Bronchial epithelial cell (primary cell): ENCODE data around the gene SYNGAP1. TPM values are rescaled to one million over a fixed set of nuclear protein-coding genes. Genes with fewer than 3 reads are reported as not detected.

Experiments
- DNase-seq: peaks from one replicate; pipeline ENCODE4 v3.0.0-alpha.2; 2010; ENCODE audit warnings: low read depth
- FAIRE-seq: peaks from 2 replicates; lab custom pipeline; 2011; peaks lifted over from hg19 to GRCh38; lab: Jason Lieb, UNC
- H3K27me3 ChIP-seq: 2 replicates; pipeline ENCODE4 v1.5.1; 2011; ENCODE audit warnings: low read length; ENCODE audit not compliant: control insufficient read depth, insufficient read depth
- H3K36me3 ChIP-seq: 2 replicates; pipeline ENCODE4 v1.5.1; 2011; ENCODE audit warnings: low read length; ENCODE audit not compliant: control insufficient read depth, insufficient read depth
- H3K4me3 ChIP-seq: 2 replicates; pipeline ENCODE4 v1.5.1; 2011; ENCODE audit warnings: mild to moderate bottlenecking, low read depth, low read length, control low read depth
- total RNA-seq: library from RNA; depleted of rRNA; stranded (reverse); fragments of >200 nt; gene quantifications from 2 replicates; pipeline ENCODE4 v1.2.1, GENCODE V29; 2014
- TF ChIP-seq, protein P1 (sequence below): IDR thresholded peaks from 2 replicates; pipeline ENCODE4 v1.5.1; 2011; ENCODE audit warnings: mild to moderate bottlenecking, moderate library complexity, low read length, control low read depth, inconsistent platforms; ENCODE audit not compliant: insufficient read depth, severe bottlenecking

The SYNGAP1 gene
- total RNA-seq, 1 donor from 2014 or later, result 0.79 TPM

DNA sequence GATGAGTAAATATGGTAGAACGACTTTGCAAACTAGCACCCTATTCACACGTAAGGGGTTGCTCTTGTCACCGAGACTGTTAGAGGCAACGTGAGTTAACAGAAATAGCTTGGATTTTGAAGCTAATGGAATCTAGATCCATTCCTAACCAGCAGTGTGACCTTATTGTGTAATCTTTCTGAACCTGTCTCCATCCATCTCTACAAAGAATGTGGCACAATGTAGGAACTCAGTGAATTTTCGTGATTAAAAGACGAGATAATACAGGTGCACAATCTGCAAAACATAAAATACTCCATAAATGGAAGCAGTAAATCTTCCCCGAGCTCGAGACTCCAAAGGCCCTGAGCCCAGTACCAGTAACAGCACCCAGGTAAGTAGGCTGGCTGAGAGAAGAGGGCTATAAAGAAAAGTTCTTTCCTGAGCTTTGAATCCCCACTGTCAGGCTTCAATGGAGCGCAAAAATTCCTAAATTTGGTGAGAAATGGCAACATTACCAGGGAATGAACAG is 29.0 kb upstream of the SYNGAP1 start:
- peak overlapping the region; percentile 6 for H3K4me3 ChIP-seq
- no peaks in the 10 kb centered on the region for H3K36me3 ChIP-seq
- no peaks in the 10 kb centered on the region for H3K27me3 ChIP-seq
- TF ChIP-seq, protein P1, sequence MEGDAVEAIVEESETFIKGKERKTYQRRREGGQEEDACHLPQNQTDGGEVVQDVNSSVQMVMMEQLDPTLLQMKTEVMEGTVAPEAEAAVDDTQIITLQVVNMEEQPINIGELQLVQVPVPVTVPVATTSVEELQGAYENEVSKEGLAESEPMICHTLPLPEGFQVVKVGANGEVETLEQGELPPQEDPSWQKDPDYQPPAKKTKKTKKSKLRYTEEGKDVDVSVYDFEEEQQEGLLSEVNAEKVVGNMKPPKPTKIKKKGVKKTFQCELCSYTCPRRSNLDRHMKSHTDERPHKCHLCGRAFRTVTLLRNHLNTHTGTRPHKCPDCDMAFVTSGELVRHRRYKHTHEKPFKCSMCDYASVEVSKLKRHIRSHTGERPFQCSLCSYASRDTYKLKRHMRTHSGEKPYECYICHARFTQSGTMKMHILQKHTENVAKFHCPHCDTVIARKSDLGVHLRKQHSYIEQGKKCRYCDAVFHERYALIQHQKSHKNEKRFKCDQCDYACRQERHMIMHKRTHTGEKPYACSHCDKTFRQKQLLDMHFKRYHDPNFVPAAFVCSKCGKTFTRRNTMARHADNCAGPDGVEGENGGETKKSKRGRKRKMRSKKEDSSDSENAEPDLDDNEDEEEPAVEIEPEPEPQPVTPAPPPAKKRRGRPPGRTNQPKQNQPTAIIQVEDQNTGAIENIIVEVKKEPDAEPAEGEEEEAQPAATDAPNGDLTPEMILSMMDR, result no peak
- FAIRE-seq (no peak), DNase-seq (no peak)

DNA sequence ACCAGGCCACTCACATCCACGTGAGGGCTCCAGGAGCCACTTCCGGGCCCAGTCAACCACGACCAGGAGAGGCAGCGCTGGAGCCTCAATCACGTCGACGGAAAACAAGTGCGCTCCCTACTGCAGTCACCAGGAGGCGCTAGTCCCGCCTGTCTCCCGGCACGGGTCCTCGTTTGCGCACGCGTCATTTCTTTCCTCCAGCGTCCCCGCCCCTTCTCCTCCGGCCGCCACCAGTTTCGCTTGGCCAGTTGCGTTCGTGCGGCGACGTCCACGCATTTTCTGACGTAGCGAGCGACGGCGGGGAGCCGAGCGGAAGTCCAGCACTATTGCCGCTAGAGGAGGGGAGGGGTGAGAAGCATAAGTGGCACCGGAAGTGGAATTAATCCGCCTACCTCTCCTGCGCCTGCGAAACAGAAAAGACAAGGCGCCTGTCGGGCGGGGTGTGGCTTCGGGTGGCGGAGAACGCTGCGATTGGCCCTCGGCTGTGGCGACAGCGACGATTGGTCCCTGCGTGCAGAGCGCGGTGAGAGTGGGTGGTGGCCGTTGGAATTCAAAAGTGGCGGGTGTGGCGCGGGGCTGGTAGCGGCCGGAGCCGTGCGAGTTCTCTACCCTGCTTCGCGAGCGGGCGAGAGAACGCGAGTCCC is 28.5 kb upstream of the SYNGAP1 start, which contains the start of gene KIFC1:
Gene KIFC1, plus strand, starts transcription at position 546 of the 644 bp plus-strand sequence. CDS start 163 bp downstream, outside the sequence.
- FAIRE-seq, result no peak
- H3K4me3 ChIP-seq, result peak within 1 kb of the TSS; percentile 97
- H3K27me3 ChIP-seq, result no peaks in the 10 kb centered on the region
- no peaks in the 10 kb centered on the region for H3K36me3 ChIP-seq
- DNase-seq, result peak; percentile 99
- TF ChIP-seq, protein P1, result peak; percentile 99

DNA sequence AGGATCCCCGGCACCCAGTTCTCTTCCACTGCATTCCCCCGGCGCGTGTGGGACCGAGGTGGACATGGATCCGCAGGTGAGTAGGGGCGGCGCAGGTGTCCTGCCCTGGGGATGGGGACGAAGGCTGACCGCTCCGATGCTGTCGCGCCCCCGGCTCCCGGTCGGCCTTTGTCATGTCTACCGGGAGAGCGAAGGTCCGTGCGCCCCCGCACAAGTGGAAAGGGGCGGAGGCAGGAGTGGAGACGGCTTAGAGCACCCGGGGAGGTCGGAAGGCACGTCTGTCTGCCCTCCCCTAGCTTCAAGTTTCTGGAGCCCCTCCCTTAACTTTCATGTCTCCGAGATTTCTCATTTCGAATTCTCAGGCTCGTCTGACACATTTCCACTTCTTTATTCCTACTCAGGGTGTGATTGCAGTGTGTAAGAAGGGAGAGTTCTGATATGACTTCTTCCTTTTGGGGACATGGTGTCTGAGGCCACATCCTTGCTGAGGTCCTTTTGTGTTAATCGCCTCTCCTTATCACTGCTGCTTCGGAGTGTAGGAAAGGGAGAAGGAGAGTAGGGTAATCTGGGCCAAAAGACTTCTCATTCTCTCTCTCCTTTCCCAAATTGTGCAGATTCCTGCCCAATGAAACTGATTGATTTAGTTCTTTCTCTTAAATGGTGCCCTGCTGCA is 27.8 kb upstream of the SYNGAP1 start:
- TF ChIP-seq, protein P1, result no peak
- Histone ChIP-seq H3K27me3 (no peaks in the 10 kb centered on the region), H3K4me3 (peak overlapping the region; percentile 97), H3K36me3 (no peaks in the 10 kb centered on the region)
- DNase-seq (peak; percentile 30), FAIRE-seq (no peak)

DNA sequence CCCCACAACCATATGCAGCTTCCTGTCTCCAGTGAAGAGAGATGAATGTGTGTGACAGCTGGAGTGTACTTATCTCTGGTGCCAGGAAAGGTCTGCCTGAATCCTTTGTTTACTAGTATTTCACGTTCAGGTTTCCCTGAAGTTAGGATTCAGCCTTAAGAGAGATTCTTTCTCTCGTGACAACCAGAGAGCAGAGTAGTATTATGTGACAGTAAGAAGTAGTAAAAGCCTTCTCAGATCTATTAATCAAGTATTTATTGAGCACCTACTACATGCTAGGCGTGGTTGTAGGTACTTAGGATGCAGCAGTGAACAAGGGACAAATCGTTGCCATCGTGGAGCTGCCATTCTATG is 27.3 kb upstream of the SYNGAP1 start:
- FAIRE-seq (no peak), DNase-seq (peak; percentile 14)
- Histone ChIP-seq H3K4me3 (peak overlapping the region; percentile 97), H3K36me3 (no peaks in the 10 kb centered on the region), H3K27me3 (no peaks in the 10 kb centered on the region)
- TF ChIP-seq, protein P1, result no peak

DNA sequence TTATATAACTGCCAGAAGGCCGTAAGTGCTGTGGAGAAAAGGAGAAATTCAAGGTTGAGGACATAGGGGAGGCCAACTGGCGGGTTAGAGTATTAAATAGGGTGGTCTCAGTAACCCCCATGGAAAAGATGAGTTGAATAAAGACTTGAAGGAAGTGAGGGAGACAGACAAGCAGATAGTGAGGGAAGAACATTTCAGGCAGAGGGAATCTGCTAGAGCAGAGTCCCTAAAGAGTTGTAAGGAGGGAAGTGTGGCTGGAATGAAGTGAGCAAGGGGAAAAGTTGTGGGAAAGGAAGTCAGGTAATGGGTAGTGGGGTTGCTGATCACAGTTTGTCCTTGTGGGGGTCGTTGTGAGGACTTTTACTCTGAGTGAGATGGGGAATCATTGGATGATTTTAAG is 26.9 kb upstream of the SYNGAP1 start:
- Histone ChIP-seq H3K27me3 (no peaks in the 10 kb centered on the region), H3K4me3 (no peak overlapping the region), H3K36me3 (no peaks in the 10 kb centered on the region)
- no peak for DNase-seq
- no peak for FAIRE-seq
- TF ChIP-seq, protein P1, result no peak
